Peyer's patch (tissue), 4 donors: ENCODE measurements around the gene PARD3B. TPM values are rescaled to one million over a fixed set of nuclear protein-coding genes. Genes with fewer than 3 reads are reported as not detected.

ENCODE experiments used
- DNase-seq, 3 donors: peaks; one replicate each; pipeline ENCODE4 v3.0.0-alpha.2; 2017 to 2019
- H3K27ac ChIP-seq, 4 donors: fragments of 200-600 bp; sonication (generic); one replicate each; pipeline ENCODE4 v1.5.1; 2016 to 2019
- H3K27me3 ChIP-seq, 2 donors: fragments of 200-600 bp; sonication (generic); one replicate each; pipeline ENCODE4 v1.5.1; 2019
- H3K36me3 ChIP-seq, 3 donors: fragments of 200-600 bp; sonication (generic); one replicate each; pipeline ENCODE4 v1.5.1; 2016 to 2019
- H3K4me1 ChIP-seq, 4 donors: fragments of 200-600 bp; sonication (generic); one replicate each; pipeline ENCODE4 v1.5.1; 2016 to 2019
- H3K4me3 ChIP-seq, 4 donors: fragments of 200-600 bp; sonication (generic); 1 replicate in 3 of 4; 2 replicates in 1 of 4; pipeline ENCODE4 v1.5.1; 2016 to 2019; ENCODE audit warnings: mild to moderate bottlenecking in 1 of 4
- H3K9me3 ChIP-seq, 4 donors: fragments of 200-600 bp; sonication (generic); one replicate each; pipeline ENCODE4 v1.5.1; 2016 to 2019; ENCODE audit warnings: mild to moderate bottlenecking in 1 of 4
- CTCF ChIP-seq, 6 experiments: fragments of 450-650 bp in 4 of 6; fragments of 200-600 bp in 2 of 6; sonication (generic) in 1 of 6; IDR thresholded peaks; one replicate each; pipeline ENCODE4 v1.5.1; 2017 to 2019; ENCODE audit warnings: antibody characterized with exemption in 6 of 6, mild to moderate bottlenecking in 3 of 6, moderate library complexity in 1 of 6
- POLR2A ChIP-seq, 2 donors: fragments of 450-650 bp; IDR thresholded peaks; one replicate each; pipeline ENCODE4 v1.5.1; 2017; ENCODE audit warnings: antibody characterized with exemption in 2 of 2, mild to moderate bottlenecking in 2 of 2, moderate library complexity in 2 of 2
- total RNA-seq, 4 donors: library from RNA; depleted of rRNA; stranded (reverse); fragments of >200 nt; gene quantifications; one replicate each; pipeline ENCODE4 v1.1.0, GENCODE V29; 2016

PARD3B gene
- total RNA-seq, 4 donors from 2014 or later, result 19.6 to 52.0 (median 40.6) TPM

DNA sequence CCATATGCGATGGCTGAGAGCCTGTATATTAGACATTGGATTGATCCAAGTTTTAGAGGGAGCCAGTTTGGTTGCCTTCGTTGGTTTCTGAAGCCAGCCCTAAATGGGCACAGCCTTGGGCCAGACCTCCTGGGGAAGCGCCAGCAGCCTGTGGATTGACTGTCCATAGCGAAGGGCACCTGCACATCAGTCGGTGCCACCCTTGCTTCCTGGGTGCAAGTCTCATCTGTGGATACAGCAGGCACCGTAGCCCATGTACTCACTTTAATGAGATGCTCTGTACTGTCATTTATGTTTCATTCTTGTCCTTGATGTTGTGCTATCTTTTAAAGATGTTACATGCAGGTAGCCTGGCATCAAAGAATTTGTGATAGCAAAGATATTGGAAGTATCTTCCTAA lies 600.6 kb downstream of the PARD3B start:
- Histone ChIP-seq H3K27ac (no peak overlapping the region), H3K27me3 (no peaks in the 10 kb centered on the region), H3K36me3 (no peaks in the 10 kb centered on the region), H3K4me1 (no peaks in the 10 kb centered on the region), H3K4me3 (no peak overlapping the region), H3K9me3 (no peaks in the 10 kb centered on the region)
- no peak for TF ChIP-seq POLR2A (IDR thresholded peaks at IDR 0.05)
- TF ChIP-seq CTCF (IDR thresholded peaks at IDR 0.05), result no peak
- no peak for DNase-seq

- Histone ChIP-seq H3K27me3 (no peaks in the 10 kb centered on the region), H3K4me1 (no peaks in the 10 kb centered on the region), H3K9me3 (no peaks in the 10 kb centered on the region), H3K4me3 (no peak overlapping the region), H3K27ac (no peak overlapping the region), H3K36me3 (no peaks in the 10 kb centered on the region)
- TF ChIP-seq CTCF (IDR thresholded peaks at IDR 0.05), result no peak
- no peak for TF ChIP-seq POLR2A (IDR thresholded peaks at IDR 0.05)
- no peak for DNase-seq
These were observed 603.5 kb downstream of the PARD3B start for GRCh38 chr2:205148755-205149154.

DNA sequence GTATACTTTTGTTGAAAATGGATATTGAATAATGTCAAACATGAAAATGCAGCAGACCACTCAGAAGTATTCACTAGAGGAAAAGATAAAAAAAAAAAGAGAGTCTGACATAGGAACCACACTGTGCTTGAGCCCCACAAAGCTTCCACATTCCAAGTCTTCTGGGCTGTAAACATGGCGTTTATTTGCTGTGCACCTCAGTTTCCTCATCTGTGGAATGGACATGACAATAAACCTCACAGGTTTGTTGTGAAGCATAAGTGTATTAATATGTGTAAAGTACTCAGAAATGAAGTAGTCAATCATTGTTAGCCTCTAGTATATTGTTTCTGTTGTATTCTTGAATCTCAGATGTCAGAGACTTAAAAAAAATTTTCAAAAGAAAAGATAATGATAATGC lies 611.2 kb downstream of the PARD3B start:
- no peaks in the 10 kb centered on the region for H3K9me3 ChIP-seq
- H3K27me3 ChIP-seq, result no peaks in the 10 kb centered on the region

DNA sequence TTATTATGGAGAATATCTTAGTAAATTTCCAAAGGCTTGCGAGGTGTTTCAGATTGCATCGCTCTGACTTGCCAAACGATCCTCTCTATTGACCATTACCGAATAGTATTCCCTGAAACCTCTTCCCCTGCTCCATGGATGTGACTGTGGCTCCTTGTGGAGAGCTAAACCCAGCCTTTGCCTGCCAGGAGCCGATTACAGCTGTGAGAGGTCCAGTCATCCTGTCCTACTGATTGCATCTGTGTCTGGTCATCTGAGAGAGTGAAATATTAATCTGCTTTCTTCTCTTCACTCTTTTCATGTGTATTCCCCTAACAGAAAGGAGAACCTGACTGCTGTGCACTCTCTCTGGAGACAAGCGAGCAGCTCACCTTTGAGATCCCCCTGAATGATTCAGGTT lies 613.1 kb downstream of the PARD3B start:
- Histone ChIP-seq H3K9me3 (no peaks in the 10 kb centered on the region), H3K27me3 (no peaks in the 10 kb centered on the region), H3K36me3 (no peaks in the 10 kb centered on the region), H3K27ac (no peak overlapping the region), H3K4me3 (no peak overlapping the region), H3K4me1 (no peaks in the 10 kb centered on the region)
- DNase-seq, result no peak
- TF ChIP-seq CTCF (IDR thresholded peaks at IDR 0.05) (no peak), POLR2A (IDR thresholded peaks at IDR 0.05) (no peak)

More for the DNA sequence above, 611.2 kb downstream of the PARD3B start:
- no peaks in the 10 kb centered on the region for H3K4me1 ChIP-seq
- TF ChIP-seq CTCF (IDR thresholded peaks at IDR 0.05), result no peak
- no peak for TF ChIP-seq POLR2A (IDR thresholded peaks at IDR 0.05)
- H3K36me3 ChIP-seq, result no peaks in the 10 kb centered on the region
- no peak for DNase-seq
- H3K4me3 ChIP-seq, result no peak overlapping the region
- H3K27ac ChIP-seq, result no peak overlapping the region

GRCh38 chr2:205161156-205161839 lies 616.0 kb downstream of the PARD3B start:
- Histone ChIP-seq H3K27ac (no peak overlapping the region), H3K4me1 (no peaks in the 10 kb centered on the region), H3K36me3 (no peaks in the 10 kb centered on the region), H3K4me3 (no peak overlapping the region), H3K27me3 (no peaks in the 10 kb centered on the region), H3K9me3 (no peaks in the 10 kb centered on the region)
- no peak for DNase-seq
- TF ChIP-seq CTCF (IDR thresholded peaks at IDR 0.05), result no peak

GRCh38 chr2:205166745-205167144 lies 621.5 kb downstream of the PARD3B start:
- H3K9me3 ChIP-seq, result no peaks in the 10 kb centered on the region
- TF ChIP-seq POLR2A (IDR thresholded peaks at IDR 0.05) (no peak), CTCF (IDR thresholded peaks at IDR 0.05) (no peak)
- no peak overlapping the region for H3K4me3 ChIP-seq

More at GRCh38 chr2:205166745-205167144, 621.5 kb downstream of the PARD3B start:
- no peak for DNase-seq
- Histone ChIP-seq H3K27me3 (no peaks in the 10 kb centered on the region), H3K4me1 (no peaks in the 10 kb centered on the region), H3K27ac (no peak overlapping the region), H3K36me3 (no peaks in the 10 kb centered on the region)
